HG03565 (cell line): ENCODE measurements around the gene SCUBE1.

Experiments
- ATAC-seq: cut with Tn5 transposase; IDR thresholded peaks from one replicate; pipeline ENCODE4 v1.9.1; 2021; ENCODE audit warnings: mild to moderate bottlenecking, moderate library complexity; ENCODE audit not compliant: unreplicated experiment

The SCUBE1 gene

GRCh38 chr22:43225609-43226008, 117.6 kb downstream of the SCUBE1 start:
- no peak for ATAC-seq

- no peak for ATAC-seq
Observed at GRCh38 chr22:43222987-43223386, 120.2 kb downstream of the SCUBE1 start.

GRCh38 chr22:43222262-43222661, 120.9 kb downstream of the SCUBE1 start:
- no peak for ATAC-seq

GRCh38 chr22:43220625-43221380, 122.4 kb downstream of the SCUBE1 start:
- ATAC-seq = no peak

- ATAC-seq = no peak
Observed at GRCh38 chr22:43218786-43219185, 124.4 kb downstream of the SCUBE1 start.

- ATAC-seq = no peak
Observed at GRCh38 chr22:43217285-43218030, 125.7 kb downstream of the SCUBE1 start.

GRCh38 chr22:43216738-43217137, 126.4 kb downstream of the SCUBE1 start:
- ATAC-seq = no peak

- ATAC-seq = no peak
Observed at GRCh38 chr22:43213962-43214361, 129.2 kb downstream of the SCUBE1 start.

GRCh38 chr22:43213051-43213450, 130.1 kb downstream of the SCUBE1 start:
- ATAC-seq = no peak

- ATAC-seq = no peak
Observed at GRCh38 chr22:43212434-43212952, 130.7 kb downstream of the SCUBE1 start.

- no peak for ATAC-seq
Observed at GRCh38 chr22:43211941-43212433, 131.2 kb downstream of the SCUBE1 start.

GRCh38 chr22:43210631-43211515, 132.3 kb downstream of the SCUBE1 start:
- ATAC-seq = no peak

- no peak for ATAC-seq
Observed at GRCh38 chr22:43209971-43210370, 133.2 kb downstream of the SCUBE1 start.

GRCh38 chr22:43209523-43209890, 133.7 kb downstream of the SCUBE1 start:
- no peak for ATAC-seq

GRCh38 chr22:43208703-43209522, 134.3 kb downstream of the SCUBE1 start:
- ATAC-seq = no peak

GRCh38 chr22:43207849-43208702, 135.1 kb downstream of the SCUBE1 start:
- no peak for ATAC-seq

- ATAC-seq = no peak
Observed at GRCh38 chr22:43207386-43207785, 135.8 kb downstream of the SCUBE1 start.

- no peak for ATAC-seq
Observed at GRCh38 chr22:43206509-43207161, 136.5 kb downstream of the SCUBE1 start.
